GM23338 (cell line): ENCODE measurements around the gene PPIA. TPM values are rescaled to one million over a fixed set of nuclear protein-coding genes. Genes with fewer than 3 reads are reported as not detected.

Source experiments
- ATAC-seq: fragments of 200-7000 bp; cut with Tn5 transposase; 3 replicates; pipeline ENCODE4 v1.9.1; 2020
- DNase-seq: peaks from one replicate; pipeline ENCODE4 v3.0.0-alpha.2; 2015; ENCODE audit warnings: low spot score
- H2AFZ ChIP-seq: fragments of 200-600 bp; sonication (generic); 2 replicates; pipeline ENCODE4 v1.8.0; 2016; ENCODE audit warnings: antibody characterized with exemption, mild to moderate bottlenecking, moderate library complexity
- H3F3A ChIP-seq: fragments of 200-600 bp; sonication (generic); replicated peaks from 2 replicates; pipeline ENCODE4 v1.8.0; 2017; ENCODE audit warnings: antibody characterized with exemption, mixed run types, low read depth
- H3K27ac ChIP-seq: fragments of 200-600 bp; sonication (generic); 2 replicates; pipeline ENCODE4 v1.6.1; 2016; ENCODE audit warnings: low read depth
- H3K27me3 ChIP-seq: fragments of 200-600 bp; sonication (generic); 2 replicates; pipeline ENCODE4 v1.8.0; 2016; ENCODE audit warnings: mild to moderate bottlenecking, mixed run types, moderate library complexity; ENCODE audit not compliant: insufficient read depth
- H3K36me3 ChIP-seq: fragments of 200-600 bp; sonication (generic); 2 replicates; pipeline ENCODE4 v1.8.0; 2016; ENCODE audit warnings: mild to moderate bottlenecking; ENCODE audit not compliant: insufficient read depth
- H3K4me1 ChIP-seq: fragments of 200-600 bp; sonication (generic); 2 replicates; pipeline ENCODE4 v1.8.0; 2016; ENCODE audit warnings: mild to moderate bottlenecking, moderate library complexity; ENCODE audit not compliant: insufficient read depth
- H3K4me2 ChIP-seq: fragments of 200-600 bp; sonication (generic); 2 replicates; pipeline ENCODE4 v1.7.1; 2017; ENCODE audit warnings: mixed run types
- H3K4me3 ChIP-seq: fragments of 200-600 bp; sonication (generic); 2 replicates; pipeline ENCODE4 v1.6.1; 2016; ENCODE audit warnings: mixed run types
- H3K79me2 ChIP-seq: fragments of 200-600 bp; sonication (generic); replicated peaks from 2 replicates; pipeline ENCODE4 v1.8.0; 2017; ENCODE audit warnings: mild to moderate bottlenecking; ENCODE audit not compliant: insufficient read depth
- H3K9me2 ChIP-seq: fragments of 200-600 bp; sonication (generic); 2 replicates; pipeline ENCODE4 v1.8.0; 2017; ENCODE audit not compliant: insufficient read depth
- H4K20me1 ChIP-seq: fragments of 200-600 bp; sonication (generic); replicated peaks from 2 replicates; pipeline ENCODE4 v1.8.0; 2017; ENCODE audit warnings: mild to moderate bottlenecking; ENCODE audit not compliant: insufficient read depth
- H3K27ac Mint-ChIP-seq: 2 replicates; pipeline ENCODE4 v1.8.0; 2020; ENCODE audit warnings: inconsistent platforms, mild to moderate bottlenecking, moderate library complexity, mixed read lengths
- H3K27me3 Mint-ChIP-seq: 3 replicates; pipeline ENCODE4 v1.8.0; 2022; ENCODE audit warnings: low read depth, mild to moderate bottlenecking, moderate library complexity, mixed read lengths, inconsistent platforms; ENCODE audit not compliant: insufficient read depth, poor library complexity
- H3K36me3 Mint-ChIP-seq: 3 replicates; pipeline ENCODE4 v1.8.0; 2021; ENCODE audit warnings: low read depth, mild to moderate bottlenecking, inconsistent platforms, moderate library complexity, mixed read lengths
- H3K4me1 Mint-ChIP-seq: 3 replicates; pipeline ENCODE4 v1.8.0; 2020; ENCODE audit warnings: mild to moderate bottlenecking, inconsistent platforms, mixed read lengths
- H3K4me3 Mint-ChIP-seq: 3 replicates; pipeline ENCODE4 v1.8.0; 2021; ENCODE audit warnings: moderate library complexity, mild to moderate bottlenecking, inconsistent platforms, mixed read lengths
- H3K9me3 Mint-ChIP-seq: 3 replicates; pipeline ENCODE4 v1.8.0; 2020; ENCODE audit warnings: moderate library complexity, mild to moderate bottlenecking, inconsistent platforms, mixed read lengths
- CREB1 ChIP-seq: fragments of 250-450 bp; sonication (Bioruptor Pico); IDR thresholded peaks from 2 replicates; pipeline ENCODE4 v1.5.0; 2020; ENCODE audit warnings: low read depth, mild to moderate bottlenecking, moderate library complexity
- POLR2AphosphoS5 ChIP-seq: IDR thresholded peaks from 2 replicates; pipeline ENCODE4 v1.6.1; 2016; ENCODE audit warnings: antibody characterized with exemption, low read depth
- ZNF114 ChIP-seq: fragments of 250-450 bp; sonication (Bioruptor Pico); IDR thresholded peaks from 2 replicates; pipeline ENCODE4 v1.5.0; 2020; ENCODE audit warnings: mild to moderate bottlenecking, moderate library complexity
- ZNF331 ChIP-seq: fragments of 250-450 bp; sonication (Bioruptor Pico); IDR thresholded peaks from 2 replicates; pipeline ENCODE4 v1.5.0; 2020; ENCODE audit warnings: low read depth, mild to moderate bottlenecking, moderate library complexity
- polyA plus RNA-seq: library from polyadenylated mRNA; unstranded; fragments of >200 nt; fragmentation: Nextera tagmentation; extraction: Ambion mirVana; gene quantifications from 2 replicates; pipeline ENCODE4 v1.2.1, GENCODE V29; 2016
- total RNA-seq: library from RNA; depleted of rRNA; stranded (reverse); fragments of >200 nt; shearing (Covaris generic); gene quantifications from 2 replicates; pipeline ENCODE4 v1.2.3, GENCODE V29; 2014
- TF ChIP-seq, protein P1 (sequence below): IDR thresholded peaks from 2 replicates; pipeline ENCODE4 v1.6.1; 2016; ENCODE audit warnings: antibody characterized with exemption
- TF ChIP-seq, protein P2 (sequence below): fragments of 250-450 bp; sonication (Bioruptor Pico); IDR thresholded peaks from 2 replicates; pipeline ENCODE4 v1.5.0; 2020; ENCODE audit warnings: mild to moderate bottlenecking, moderate library complexity

The PPIA gene
- total and polyA plus RNA-seq, 2 experiments from 2014 or later = 4,367 to 6,524 TPM

DNA sequence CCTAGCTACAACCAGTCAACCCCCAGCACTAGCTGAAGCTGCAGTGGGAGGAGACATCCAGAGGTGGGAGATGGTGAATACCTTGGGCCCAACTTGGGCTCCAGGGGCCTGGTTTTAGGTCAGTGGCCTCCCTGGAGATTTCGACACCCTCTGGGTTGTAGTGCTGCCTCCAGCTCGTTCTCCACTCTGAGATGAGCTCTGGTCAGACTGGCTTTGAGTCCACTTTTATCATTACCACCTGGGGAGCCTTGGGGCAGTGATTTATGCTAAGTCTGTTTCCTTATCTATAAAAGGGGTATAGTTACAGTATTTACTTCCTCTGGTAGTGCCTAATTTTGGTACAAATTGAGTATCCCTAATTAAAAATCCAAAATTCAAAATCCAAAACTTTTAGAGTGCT is 22.8 kb downstream of the PPIA start:
- Mint-ChIP-seq H3K27me3 (peaks cover 9% of the 10 kb centered on the region), H3K27ac (no peak overlapping the region), H3K36me3 (no peaks in the 10 kb centered on the region), H3K4me1 (no peaks in the 10 kb centered on the region), H3K9me3 (no peaks in the 10 kb centered on the region; the same call in 2 of the 3 replicates), H3K4me3 (no peak overlapping the region)
- TF ChIP-seq ZNF331 (peak; percentile 60), CREB1 (CRISPR knock-in tag) (no peak), POLR2AphosphoS5 (no peak), ZNF114 (CRISPR knock-in tag) (no peak)
- TF ChIP-seq, protein P1, sequence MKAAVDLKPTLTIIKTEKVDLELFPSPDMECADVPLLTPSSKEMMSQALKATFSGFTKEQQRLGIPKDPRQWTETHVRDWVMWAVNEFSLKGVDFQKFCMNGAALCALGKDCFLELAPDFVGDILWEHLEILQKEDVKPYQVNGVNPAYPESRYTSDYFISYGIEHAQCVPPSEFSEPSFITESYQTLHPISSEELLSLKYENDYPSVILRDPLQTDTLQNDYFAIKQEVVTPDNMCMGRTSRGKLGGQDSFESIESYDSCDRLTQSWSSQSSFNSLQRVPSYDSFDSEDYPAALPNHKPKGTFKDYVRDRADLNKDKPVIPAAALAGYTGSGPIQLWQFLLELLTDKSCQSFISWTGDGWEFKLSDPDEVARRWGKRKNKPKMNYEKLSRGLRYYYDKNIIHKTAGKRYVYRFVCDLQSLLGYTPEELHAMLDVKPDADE = no peak
- TF ChIP-seq, protein P2, sequence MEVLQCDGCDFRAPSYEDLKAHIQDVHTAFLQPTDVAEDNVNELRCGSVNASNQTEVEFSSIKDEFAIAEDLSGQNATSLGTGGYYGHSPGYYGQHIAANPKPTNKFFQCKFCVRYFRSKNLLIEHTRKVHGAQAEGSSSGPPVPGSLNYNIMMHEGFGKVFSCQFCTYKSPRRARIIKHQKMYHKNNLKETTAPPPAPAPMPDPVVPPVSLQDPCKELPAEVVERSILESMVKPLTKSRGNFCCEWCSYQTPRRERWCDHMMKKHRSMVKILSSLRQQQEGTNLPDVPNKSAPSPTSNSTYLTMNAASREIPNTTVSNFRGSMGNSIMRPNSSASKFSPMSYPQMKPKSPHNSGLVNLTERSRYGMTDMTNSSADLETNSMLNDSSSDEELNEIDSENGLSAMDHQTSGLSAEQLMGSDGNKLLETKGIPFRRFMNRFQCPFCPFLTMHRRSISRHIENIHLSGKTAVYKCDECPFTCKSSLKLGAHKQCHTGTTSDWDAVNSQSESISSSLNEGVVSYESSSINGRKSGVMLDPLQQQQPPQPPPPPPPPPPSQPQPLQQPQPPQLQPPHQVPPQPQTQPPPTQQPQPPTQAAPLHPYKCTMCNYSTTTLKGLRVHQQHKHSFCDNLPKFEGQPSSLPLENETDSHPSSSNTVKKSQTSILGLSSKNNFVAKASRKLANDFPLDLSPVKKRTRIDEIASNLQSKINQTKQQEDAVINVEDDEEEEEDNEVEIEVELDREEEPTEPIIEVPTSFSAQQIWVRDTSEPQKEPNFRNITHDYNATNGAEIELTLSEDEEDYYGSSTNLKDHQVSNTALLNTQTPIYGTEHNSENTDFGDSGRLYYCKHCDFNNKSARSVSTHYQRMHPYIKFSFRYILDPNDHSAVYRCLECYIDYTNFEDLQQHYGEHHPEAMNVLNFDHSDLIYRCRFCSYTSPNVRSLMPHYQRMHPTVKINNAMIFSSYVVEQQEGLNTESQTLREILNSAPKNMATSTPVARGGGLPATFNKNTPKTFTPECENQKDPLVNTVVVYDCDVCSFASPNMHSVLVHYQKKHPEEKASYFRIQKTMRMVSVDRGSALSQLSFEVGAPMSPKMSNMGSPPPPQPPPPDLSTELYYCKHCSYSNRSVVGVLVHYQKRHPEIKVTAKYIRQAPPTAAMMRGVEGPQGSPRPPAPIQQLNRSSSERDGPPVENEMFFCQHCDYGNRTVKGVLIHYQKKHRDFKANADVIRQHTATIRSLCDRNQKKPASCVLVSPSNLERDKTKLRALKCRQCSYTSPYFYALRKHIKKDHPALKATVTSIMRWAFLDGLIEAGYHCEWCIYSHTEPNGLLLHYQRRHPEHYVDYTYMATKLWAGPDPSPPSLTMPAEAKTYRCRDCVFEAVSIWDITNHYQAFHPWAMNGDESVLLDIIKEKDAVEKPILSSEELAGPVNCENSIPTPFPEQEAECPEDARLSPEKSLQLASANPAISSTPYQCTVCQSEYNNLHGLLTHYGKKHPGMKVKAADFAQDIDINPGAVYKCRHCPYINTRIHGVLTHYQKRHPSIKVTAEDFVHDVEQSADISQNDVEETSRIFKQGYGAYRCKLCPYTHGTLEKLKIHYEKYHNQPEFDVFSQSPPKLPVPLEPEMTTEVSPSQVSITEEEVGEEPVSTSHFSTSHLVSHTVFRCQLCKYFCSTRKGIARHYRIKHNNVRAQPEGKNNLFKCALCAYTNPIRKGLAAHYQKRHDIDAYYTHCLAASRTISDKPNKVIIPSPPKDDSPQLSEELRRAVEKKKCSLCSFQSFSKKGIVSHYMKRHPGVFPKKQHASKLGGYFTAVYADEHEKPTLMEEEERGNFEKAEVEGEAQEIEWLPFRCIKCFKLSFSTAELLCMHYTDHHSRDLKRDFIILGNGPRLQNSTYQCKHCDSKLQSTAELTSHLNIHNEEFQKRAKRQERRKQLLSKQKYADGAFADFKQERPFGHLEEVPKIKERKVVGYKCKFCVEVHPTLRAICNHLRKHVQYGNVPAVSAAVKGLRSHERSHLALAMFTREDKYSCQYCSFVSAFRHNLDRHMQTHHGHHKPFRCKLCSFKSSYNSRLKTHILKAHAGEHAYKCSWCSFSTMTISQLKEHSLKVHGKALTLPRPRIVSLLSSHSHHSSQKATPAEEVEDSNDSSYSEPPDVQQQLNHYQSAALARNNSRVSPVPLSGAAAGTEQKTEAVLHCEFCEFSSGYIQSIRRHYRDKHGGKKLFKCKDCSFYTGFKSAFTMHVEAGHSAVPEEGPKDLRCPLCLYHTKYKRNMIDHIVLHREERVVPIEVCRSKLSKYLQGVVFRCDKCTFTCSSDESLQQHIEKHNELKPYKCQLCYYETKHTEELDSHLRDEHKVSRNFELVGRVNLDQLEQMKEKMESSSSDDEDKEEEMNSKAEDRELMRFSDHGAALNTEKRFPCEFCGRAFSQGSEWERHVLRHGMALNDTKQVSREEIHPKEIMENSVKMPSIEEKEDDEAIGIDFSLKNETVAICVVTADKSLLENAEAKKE (CRISPR knock-in tag) = no peak
- Histone ChIP-seq H4K20me1 (no peaks in the 10 kb centered on the region; the same call in 1 of the 2 replicates), H3K27me3 (no peaks in the 10 kb centered on the region), H3K4me1 (no peaks in the 10 kb centered on the region), H3K9me2 (no peaks in the 10 kb centered on the region), H3K4me2 (no peak overlapping the region), H3F3A (no peaks in the 10 kb centered on the region), H3K27ac (no peak overlapping the region), H2AFZ (no peak overlapping the region), H3K79me2 (no peaks in the 10 kb centered on the region), H3K4me3 (no peak overlapping the region), H3K36me3 (no peaks in the 10 kb centered on the region)
- ATAC-seq = peak; percentile 66
- no peak for DNase-seq
